HepG2 (cell line): ENCODE results near the gene C2orf92. TPM values are rescaled to one million over a fixed set of nuclear protein-coding genes. Genes with fewer than 3 reads are reported as not detected.
A peak's percentile ranks its signal among the peaks of the same experiment; 100 is the strongest.

Experiments used
- CHD2 ChIP-seq: IDR thresholded peaks from 2 replicates; pipeline ENCODE4 v1.6.1; 2011; ENCODE audit warnings: low read depth, low read length, improper control_type of control experiment
- FOXA1 ChIP-seq, 2 experiments: fragments of 450-650 bp in 1 of 2; sonication (generic) in 1 of 2; formaldehyde crosslinking in 1 of 2; IDR thresholded peaks; 2 replicates each; pipeline versions ENCODE4 v1.4.0 to v1.6.1; 2016 to 2020; ENCODE audit warnings: missing genetic modification reagents in 1 of 2
- GPN1 ChIP-seq: sonication (generic); formaldehyde crosslinking; IDR thresholded peaks from 2 replicates; pipeline ENCODE4 v1.5.1; 2020; ENCODE audit warnings: missing genetic modification reagents, borderline replicate concordance
- KIAA2018 ChIP-seq: sonication (generic); formaldehyde crosslinking; IDR thresholded peaks from 2 replicates; pipeline ENCODE4 v1.5.0; 2020; ENCODE audit warnings: mild to moderate bottlenecking, missing genetic modification reagents, borderline replicate concordance
- MEIS1 ChIP-seq: sonication (generic); formaldehyde crosslinking; IDR thresholded peaks from 2 replicates; pipeline ENCODE4 v1.9.0; 2021; ENCODE audit warnings: mild to moderate bottlenecking, missing genetic modification reagents, moderate library complexity, borderline replicate concordance
- MTERF4 ChIP-seq: sonication (generic); formaldehyde crosslinking; IDR thresholded peaks from 2 replicates; pipeline ENCODE4 v1.8.0; 2023; ENCODE audit warnings: mild to moderate bottlenecking, missing genetic modification reagents
- NFKBIZ ChIP-seq: IDR thresholded peaks from 2 replicates; pipeline ENCODE4 v1.6.1; 2018; ENCODE audit warnings: missing genetic modification reagents, missing compliant biosample characterization
- NFRKB ChIP-seq: fragments of 450-650 bp; IDR thresholded peaks from 2 replicates; pipeline ENCODE4 v1.6.1; 2017
- PBX3 ChIP-seq: sonication (generic); formaldehyde crosslinking; IDR thresholded peaks from 2 replicates; pipeline ENCODE4 v1.8.1; 2023; ENCODE audit warnings: missing genetic modification reagents, inconsistent platforms, borderline replicate concordance
- SNAI1 ChIP-seq: sonication (generic); formaldehyde crosslinking; IDR thresholded peaks from 2 replicates; pipeline ENCODE4 v1.5.0; 2020; ENCODE audit warnings: mild to moderate bottlenecking, missing genetic modification reagents, borderline replicate concordance
- USF2 ChIP-seq, 2 experiments: sonication (generic) in 1 of 2; formaldehyde crosslinking in 1 of 2; IDR thresholded peaks; 2 replicates each; pipeline versions ENCODE4 v1.5.1 to v1.6.1; 2011 to 2020; ENCODE audit warnings: borderline replicate concordance in 1 of 2, low read depth in 1 of 2, low read length in 1 of 2, mild to moderate bottlenecking in 1 of 2, missing genetic modification reagents in 1 of 2, moderate library complexity in 1 of 2
- ZMYM4 ChIP-seq: sonication (generic); formaldehyde crosslinking; IDR thresholded peaks from 2 replicates; pipeline ENCODE4 v1.8.1; 2023; ENCODE audit warnings: mild to moderate bottlenecking, missing genetic modification reagents
- ZNF282 ChIP-seq: fragments of 450-650 bp; IDR thresholded peaks from 2 replicates; pipeline ENCODE4 v1.6.1; 2018; ENCODE audit not compliant: partially characterized antibody
- ZNF737 ChIP-seq: sonication (generic); formaldehyde crosslinking; IDR thresholded peaks from 2 replicates; pipeline ENCODE4 v1.5.0; 2020; ENCODE audit warnings: missing genetic modification reagents, mild to moderate bottlenecking, borderline replicate concordance
- polyA plus RNA-seq, 8 experiments: library from polyadenylated mRNA; depleted of rRNA in 3 of 8; stranded (reverse) in 7 of 8; unstranded in 1 of 8; fragments of >200 nt; fragmentation: Illumina TruSeq in 4 of 8; extraction: Trizol in 4 of 8; gene quantifications; 2 replicates each; pipeline versions ENCODE4 v1.2.1 to v1.2.3, GENCODE V29; 2011 to 2016; ENCODE audit warnings: low read depth in 4 of 8, missing spikeins in 1 of 8, mixed read lengths in 1 of 8; ENCODE audit not compliant: insufficient read depth in 1 of 8
- total RNA-seq, 5 experiments: library from RNA; depleted of rRNA; stranded (reverse); fragments of >200 nt; fragmentation: Illumina TruSeq; extraction: Trizol; gene quantifications; 2 replicates each; pipeline ENCODE4 v1.2.3, GENCODE V29; 2016; ENCODE audit warnings: low read depth in 1 of 5

C2orf92 gene
- total and polyA plus RNA-seq, 2 of the 13 experiments (the other 11 are each of a cell fraction or from before 2014, with no cell fraction given) = 4.9 to 5.0 TPM

- TF ChIP-seq USF2 (IDR thresholded peaks at IDR 0.05; ENCODE audit: low read depth, low read length) (no peak), USF2 (CRISPR knock-in tag; IDR thresholded peaks at IDR 0.05; ENCODE audit: borderline replicate concordance) (no peak), ZMYM4 (no peak), MEIS1 (CRISPR knock-in tag) (no peak), ZNF737 (CRISPR knock-in tag) (no peak), NFKBIZ (CRISPR knock-in tag) (0 out of 2 replicates have a peak, but pooled peaks have one; percentile 23), GPN1 (CRISPR knock-in tag) (no peak; the same call in 1 of the 2 replicates), MTERF4 (CRISPR knock-in tag) (no peak; the same call in 1 of the 2 replicates), PBX3 (CRISPR knock-in tag) (0 out of 2 replicates have a peak, but pooled peaks have one; percentile 48), CHD2 (no peak), KIAA2018 (CRISPR knock-in tag) (no peak), ZNF282 (no peak), SNAI1 (0 out of 2 replicates have a peak, but pooled peaks have one; percentile 14), NFRKB (no peak), FOXA1 (IDR thresholded peaks at IDR 0.05) (no peak), FOXA1 (CRISPR knock-in tag; IDR thresholded peaks at IDR 0.05) (no peak)
Observed at GRCh38 chr2:97662895-97663625, 6.5 kb upstream of the C2orf92 start (continued).
